MM.1S (cell line): ENCODE results near the gene GTF3C5.

ENCODE experiments used
- CTCF ChIP-seq: fragments of 300-600 bp; sonication (generic); IDR thresholded peaks from 2 replicates; pipeline ENCODE4 v1.5.1; 2016; ENCODE audit warnings: antibody characterized with exemption, low read length, mixed read lengths
- EZH2 ChIP-seq: fragments of 300-600 bp; sonication (generic); optimal IDR thresholded peaks from 2 replicates; pipeline ENCODE3; 2017; ENCODE audit warnings: low read depth, mild to moderate bottlenecking, antibody characterized with exemption, low read length, mixed read lengths
- EZH2phosphoT487 ChIP-seq: fragments of 300-600 bp; sonication (generic); IDR thresholded peaks from 2 replicates; pipeline ENCODE4 v1.6.1; 2018; ENCODE audit warnings: antibody characterized with exemption, low read length

- TF ChIP-seq CTCF (no peak), EZH2 (no peak), EZH2phosphoT487 (no peak)
Observed at GRCh38 chr9:132989014-132989310, 41.8 kb upstream of the GTF3C5 start.
